H1 (cell line): ENCODE measurements around the gene SYT17. TPM values are rescaled to one million over a fixed set of nuclear protein-coding genes. Genes with fewer than 3 reads are reported as not detected.

Source experiments
- ATF2 ChIP-seq: IDR thresholded peaks from 2 replicates; pipeline ENCODE4 v1.6.1; 2012; ENCODE audit warnings: low read length, inconsistent platforms
- CTBP2 ChIP-seq: IDR thresholded peaks from 2 replicates; pipeline ENCODE4 v1.7.0; 2011; ENCODE audit warnings: borderline replicate concordance, mild to moderate bottlenecking, moderate library complexity, mixed read lengths, low read length; ENCODE audit not compliant: insufficient read depth, insufficient read length
- polyA plus RNA-seq, 7 experiments: library from polyadenylated mRNA; depleted of rRNA in 3 of 7; stranded (reverse) in 5 of 7; unstranded in 2 of 7; fragments of >200 nt in 5 of 7; fragments of 200-250 nt in 2 of 7; gene quantifications; 1 replicate in 5 of 7; 2 replicates in 1 of 7; 4 replicates in 1 of 7; pipeline versions ENCODE4 v1.2.1 to v1.2.3, GENCODE V29; 2011 to 2013; ENCODE audit warnings: missing spikeins in 2 of 7, mixed read lengths in 2 of 7
- total RNA-seq: library from RNA; stranded (reverse); fragmentation: NEBNext Ultra II Directional; extraction: Animal tissue kit (Norgen Biotek cat#: 25700); gene quantifications from 2 replicates; pipeline ENCODE4 v1.2.1, GENCODE V29; 2021

Gene SYT17
- total and polyA plus RNA-seq, 2 of the 8 experiments (the other 6 are each of a cell fraction or from before 2014, with no cell fraction given): 5.8 to 18.1 TPM

GRCh38 chr16:19283637-19284036 lies 115.6 kb downstream of the SYT17 start (continued):
- TF ChIP-seq CTBP2: no peak
- no peak for TF ChIP-seq ATF2
